DMS153 treated with DMSO at 0.1 percent for 48 hours (cell line): Measurements from ENCODE around the gene CDC6.

Experiments
- DNase-seq: peaks from one replicate; lab custom pipeline; 2025; ENCODE audit not compliant: unreplicated experiment; lab: John Stamatoyannopoulos, UW

The CDC6 gene

DNA sequence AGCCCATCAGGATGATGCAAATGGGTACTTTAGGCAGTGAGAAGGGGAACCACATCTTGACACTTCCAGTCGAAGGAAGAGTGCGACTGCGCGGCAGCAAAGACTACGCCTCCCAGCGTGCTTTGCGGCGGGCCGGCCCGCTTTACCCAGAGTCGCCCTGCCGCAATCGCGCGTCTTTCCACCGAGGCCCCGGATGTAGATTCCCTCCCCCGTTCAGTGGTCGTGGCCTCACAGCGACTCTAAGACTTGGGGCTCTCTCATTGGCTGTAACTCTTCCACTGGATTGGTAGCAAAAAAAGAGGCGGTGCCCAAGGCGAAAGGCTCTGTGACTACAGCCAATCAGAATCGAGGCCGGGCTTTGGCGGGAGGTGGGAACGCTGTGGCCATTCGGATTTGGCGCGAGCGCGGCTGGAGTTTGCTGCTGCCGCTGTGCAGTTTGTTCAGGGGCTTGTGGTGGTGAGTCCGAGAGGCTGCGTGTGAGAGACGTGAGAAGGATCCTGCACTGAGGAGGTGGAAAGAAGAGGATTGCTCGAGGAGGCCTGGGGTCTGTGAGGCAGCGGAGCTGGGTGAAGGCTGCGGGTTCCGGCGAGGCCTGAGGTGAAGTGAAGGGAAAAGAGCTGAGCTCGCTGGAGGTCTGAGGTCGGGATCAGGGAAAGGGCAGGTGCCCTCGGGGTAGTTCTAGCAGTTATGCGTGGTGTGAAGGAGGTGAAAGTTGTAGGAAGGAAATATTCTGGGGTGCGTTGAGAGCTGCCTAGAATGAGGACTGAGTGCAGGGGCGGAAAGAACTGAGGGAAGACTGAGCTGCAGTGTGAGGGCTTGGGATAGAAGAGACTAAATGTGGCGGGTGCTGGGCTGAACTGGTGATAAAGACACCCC is at the start of gene CDC6:
CDC6 (plus strand) TSS at position 386 of the 876 bp plus-strand sequence. CDS start 1,542 bp downstream, outside the sequence.
- DNase-seq, result peak; percentile 98

DNA sequence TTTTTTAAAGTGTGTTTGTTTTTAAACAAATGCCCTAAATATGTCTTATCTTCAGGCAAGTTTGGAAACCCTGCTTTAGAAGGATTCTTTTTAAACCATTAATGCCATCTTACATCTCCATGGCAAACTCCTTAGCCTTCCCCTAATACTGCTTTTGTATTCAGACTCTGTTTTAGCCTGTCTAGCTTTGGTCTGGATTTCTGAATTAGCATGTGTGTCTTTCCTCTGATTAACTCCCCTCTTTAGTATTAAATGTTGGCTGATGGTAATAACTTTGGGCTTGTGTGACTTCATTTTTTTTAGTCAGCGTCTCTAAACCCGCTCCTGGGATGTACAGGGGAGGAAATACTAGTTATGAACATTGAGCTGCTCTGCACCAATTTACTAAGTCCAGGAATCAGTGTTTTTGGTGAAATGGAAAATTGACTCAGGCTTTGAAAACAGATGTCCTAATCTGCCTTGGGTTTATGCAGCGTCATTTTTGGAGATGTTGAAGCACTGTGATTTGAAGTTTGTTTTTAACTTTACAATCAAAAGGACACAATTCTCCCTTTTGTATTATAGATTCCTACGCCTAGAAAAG is 46.3 kb upstream of the CDC6 start:
- DNase-seq, result no peak

- no peak for DNase-seq
Observed at GRCh38 chr17:40242774-40243173, 44.9 kb upstream of the CDC6 start.

DNA sequence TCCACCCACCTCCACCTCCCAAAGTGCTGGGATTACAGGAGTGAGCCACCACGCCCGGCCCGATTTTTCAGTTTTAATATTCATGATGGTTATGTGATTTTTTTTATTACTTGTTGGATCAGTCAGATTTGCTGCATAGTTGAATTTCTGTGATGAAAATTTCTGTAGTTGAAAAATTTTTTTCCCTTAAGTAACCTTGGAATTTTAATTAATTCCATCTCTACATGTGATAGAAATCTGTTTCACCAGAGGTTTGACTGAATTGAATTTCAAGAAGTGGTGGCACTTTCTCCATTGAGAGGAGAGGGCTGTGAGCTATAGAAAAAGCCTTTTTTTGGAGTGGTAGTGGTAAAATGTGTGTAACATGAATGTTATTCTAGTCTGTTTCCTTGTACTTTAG is 43.9 kb upstream of the CDC6 start:
- no peak for DNase-seq

DNA sequence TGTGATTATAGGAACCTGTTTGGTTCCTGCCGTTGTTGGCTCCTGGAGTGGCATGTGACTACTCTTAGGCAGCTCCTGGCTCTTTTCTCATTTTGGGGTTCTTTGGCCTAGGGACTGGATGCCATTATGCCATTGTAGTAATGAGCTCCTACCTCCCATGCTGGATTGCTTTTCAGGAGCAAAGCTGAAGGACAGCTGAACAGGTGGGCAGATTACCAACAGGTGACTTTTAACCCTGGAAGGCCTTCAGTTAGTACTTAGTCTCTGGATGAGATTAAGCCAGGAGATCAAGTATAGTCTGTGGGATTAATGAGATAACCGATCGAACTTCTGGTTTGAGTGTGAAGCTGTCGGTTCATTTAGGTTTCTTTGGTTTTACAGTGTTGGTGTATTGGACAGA is 43.4 kb upstream of the CDC6 start:
- DNase-seq, result no peak

- DNase-seq, result no peak
Observed at GRCh38 chr17:40247926-40248495, 39.7 kb upstream of the CDC6 start.

- no peak for DNase-seq
Observed at GRCh38 chr17:40248507-40248906, 39.2 kb upstream of the CDC6 start.

DNA sequence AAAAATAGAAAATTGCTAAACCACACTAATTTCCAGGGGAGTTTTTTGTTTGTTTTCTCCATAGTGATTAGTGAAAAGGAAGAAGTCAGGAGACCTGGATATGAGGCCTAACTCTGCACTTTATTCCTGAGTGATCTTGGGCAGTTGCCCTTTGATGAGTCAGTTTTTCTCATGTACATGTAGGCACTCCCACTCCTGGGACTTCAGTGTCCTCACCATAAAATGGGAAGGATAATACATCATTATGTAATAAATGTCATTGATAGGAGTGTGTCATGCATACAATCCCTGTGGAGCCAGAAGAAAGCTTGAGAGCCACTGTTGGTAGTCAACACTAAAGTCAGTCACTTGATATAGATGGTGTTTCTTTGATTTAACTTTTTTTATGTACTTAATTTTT is 36.1 kb upstream of the CDC6 start:
- no peak for DNase-seq

- DNase-seq, result no peak
Observed at GRCh38 chr17:40253565-40253964, 34.1 kb upstream of the CDC6 start.

DNA sequence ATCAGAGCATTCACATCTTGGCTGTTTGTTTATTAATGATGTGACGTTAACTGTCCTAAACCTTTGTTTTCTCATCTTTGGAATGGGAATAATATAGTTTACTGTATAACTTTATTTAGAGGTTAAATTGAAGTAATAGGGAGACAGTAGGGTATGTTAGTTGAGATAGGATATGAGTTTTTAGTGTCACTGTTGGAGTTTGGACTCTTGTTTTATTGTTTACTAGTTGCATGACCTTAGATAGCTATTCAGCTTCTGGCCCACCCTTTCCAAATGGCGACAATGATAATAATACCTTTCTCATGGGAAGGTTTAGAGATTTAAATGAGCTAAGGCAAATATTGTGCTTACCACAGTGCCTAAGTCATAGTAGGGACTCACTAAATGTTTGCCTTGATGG is 28.2 kb upstream of the CDC6 start:
- no peak for DNase-seq

DNA sequence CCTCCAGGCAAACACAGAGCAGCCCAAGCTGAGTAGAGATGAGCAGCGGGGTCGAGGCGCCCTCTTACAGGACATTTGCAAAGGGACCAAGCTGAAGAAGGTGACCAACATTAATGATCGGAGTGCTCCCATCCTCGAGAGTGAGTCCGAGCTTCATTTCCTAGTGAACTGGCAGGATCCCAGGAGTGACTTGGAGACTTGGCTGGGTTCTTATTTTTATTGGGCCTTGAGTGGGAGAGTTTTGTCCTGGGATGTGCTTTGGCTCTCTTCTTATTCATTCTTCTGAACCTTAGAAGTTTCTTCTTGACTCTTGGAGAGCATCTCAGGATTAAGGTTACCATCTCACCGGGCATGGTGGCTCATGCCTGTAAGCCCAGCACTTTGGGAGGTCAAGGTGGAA is 27.2 kb upstream of the CDC6 start:
- no peak for DNase-seq

GRCh38 chr17:40264458-40265185 is 23.1 kb upstream of the CDC6 start:
- DNase-seq, result no peak

DNA sequence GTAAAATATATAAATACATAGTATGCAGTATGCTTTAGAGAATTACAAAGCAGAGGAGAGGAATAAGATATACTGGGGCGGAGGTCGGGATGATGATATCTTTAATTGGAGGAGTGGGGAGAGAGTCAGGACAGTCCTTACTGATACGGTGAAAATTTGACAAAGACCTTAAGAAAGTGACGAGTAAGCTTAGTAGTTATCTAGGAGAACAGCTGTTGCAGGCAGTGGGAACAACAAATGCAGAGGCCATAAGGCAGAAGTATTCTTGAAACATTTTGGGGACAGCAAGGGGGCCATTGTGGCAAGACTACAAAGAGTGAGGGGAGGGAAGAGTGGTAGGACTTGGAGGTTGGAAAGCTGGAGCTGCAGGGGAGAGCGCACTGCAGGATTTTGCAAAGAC is 22.3 kb upstream of the CDC6 start:
- no peak for DNase-seq

- no peak for DNase-seq
Observed at GRCh38 chr17:40266882-40267281, 20.8 kb upstream of the CDC6 start.

- DNase-seq, result no peak
Observed at GRCh38 chr17:40268141-40268712, 19.5 kb upstream of the CDC6 start.

DNA sequence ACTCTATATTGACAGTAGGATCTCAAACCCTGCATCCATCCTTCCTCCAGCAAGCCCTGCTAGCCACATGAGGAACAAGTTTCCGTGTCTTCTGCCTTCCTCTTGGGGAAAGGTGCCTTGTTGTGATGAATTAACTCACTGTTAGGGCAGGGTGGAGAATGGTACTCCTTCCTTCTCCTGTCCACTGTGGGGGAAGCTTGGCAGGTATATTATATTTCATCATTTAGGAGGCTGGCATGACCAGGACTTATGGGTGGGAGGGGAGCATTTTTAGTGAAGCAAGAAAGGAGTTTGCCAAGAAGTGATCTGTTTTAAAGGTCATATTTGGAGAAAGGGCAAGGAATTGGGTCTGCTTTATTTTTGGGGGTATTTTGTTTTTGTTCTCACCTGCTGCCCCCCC is 9.3 kb upstream of the CDC6 start:
- DNase-seq, result no peak

GRCh38 chr17:40279402-40279801 is 8.3 kb upstream of the CDC6 start:
- no peak for DNase-seq

DNA sequence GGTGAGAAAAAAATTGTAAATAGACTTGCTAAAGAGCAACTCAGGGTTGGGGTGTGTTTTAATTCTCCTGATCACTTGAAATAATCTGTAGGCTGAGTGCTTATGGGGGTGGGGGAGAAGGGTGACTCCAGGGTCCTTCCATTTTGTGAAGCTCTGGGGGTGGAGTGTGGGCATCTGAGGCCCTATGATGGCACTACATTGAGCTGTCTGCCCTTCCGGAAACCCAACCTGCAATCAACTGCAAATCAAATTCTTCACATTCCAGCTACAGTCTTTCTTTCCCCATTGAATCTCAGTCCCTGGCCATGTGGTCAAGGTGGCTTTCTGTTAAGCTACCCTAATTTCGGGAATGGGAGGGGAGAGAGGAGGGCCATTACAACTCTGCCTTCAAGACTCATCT is 6.0 kb upstream of the CDC6 start:
- DNase-seq, result no peak

DNA sequence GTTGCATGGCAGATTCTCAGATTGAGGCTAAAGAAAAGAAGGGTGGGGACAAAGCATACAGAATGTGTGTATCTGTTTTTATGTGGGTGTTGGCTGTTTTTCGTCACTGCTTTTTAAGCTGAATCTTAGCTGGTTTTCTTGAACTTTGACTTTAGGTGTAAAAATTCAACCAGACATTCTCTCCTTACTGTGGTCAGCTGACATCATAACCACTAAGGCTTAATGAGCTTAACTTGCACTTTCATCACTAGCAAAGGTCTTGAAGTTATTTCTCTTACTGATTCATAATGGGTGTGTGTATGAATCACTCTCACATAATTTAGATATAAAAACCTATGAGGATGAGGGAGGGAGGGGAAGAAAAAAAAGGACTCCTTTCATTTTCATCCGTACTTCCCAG is 4.0 kb upstream of the CDC6 start:
- no peak for DNase-seq

GRCh38 chr17:40284085-40284713 is 3.5 kb upstream of the CDC6 start:
- no peak for DNase-seq

DNA sequence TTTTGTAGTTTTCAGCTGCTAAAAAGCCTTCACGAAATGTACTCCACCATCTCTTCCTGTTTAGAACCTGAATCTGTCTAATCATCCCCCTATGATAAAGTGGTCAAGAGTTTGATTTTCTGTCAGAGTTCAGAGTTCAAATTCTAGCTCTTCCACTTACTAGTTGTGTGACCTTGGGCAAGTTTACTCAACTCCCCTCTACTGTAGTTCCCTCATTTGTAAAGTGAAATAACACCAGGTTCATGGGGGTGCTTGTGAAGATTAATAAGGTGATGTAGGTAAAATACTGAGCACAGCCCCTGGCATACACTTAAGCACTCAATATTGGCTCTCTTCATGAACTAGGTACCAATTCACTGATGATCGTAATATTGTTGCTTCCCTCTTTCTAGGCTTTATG is 1.2 kb upstream of the CDC6 start:
- DNase-seq, result no peak
